Adipocyte (in vitro differentiated cells): ENCODE data around the gene SIM1.

Experiments used
- DNase-seq: peaks from one replicate; pipeline ENCODE4 v3.0.0-alpha.2; 2015; ENCODE audit warnings: low read depth
- H3K27me3 ChIP-seq: replicated peaks from 2 replicates; pipeline ENCODE4 v1.7.0; 2013; ENCODE audit warnings: mild to moderate bottlenecking, low read length, moderate library complexity; ENCODE audit not compliant: control insufficient read depth, insufficient read depth
- H3K36me3 ChIP-seq: 2 replicates; pipeline ENCODE4 v1.7.0; 2013; ENCODE audit warnings: low read length, mild to moderate bottlenecking, moderate library complexity; ENCODE audit not compliant: control insufficient read depth, insufficient read depth, severe bottlenecking
- H3K4me1 ChIP-seq: 2 replicates; pipeline ENCODE4 v1.7.0; 2013; ENCODE audit warnings: mild to moderate bottlenecking, low read length, moderate library complexity; ENCODE audit not compliant: control insufficient read depth, insufficient read depth
- H3K4me3 ChIP-seq: 2 replicates; pipeline ENCODE4 v1.7.0; 2013; ENCODE audit warnings: mild to moderate bottlenecking, low read length, moderate library complexity
- H3K9ac ChIP-seq: 2 replicates; pipeline ENCODE4 v1.7.0; 2013; ENCODE audit warnings: mild to moderate bottlenecking, low read length, moderate library complexity
- H3K9me3 ChIP-seq: 2 replicates; pipeline ENCODE4 v1.7.0; 2013; ENCODE audit warnings: mild to moderate bottlenecking, low read length, moderate library complexity; ENCODE audit not compliant: control insufficient read depth

SIM1 gene

GRCh38 chr6:100453701-100454521 lies 10.8 kb downstream of the SIM1 start:
- DNase-seq = no peak
- Histone ChIP-seq H3K4me3 (no peak overlapping the region), H3K9ac (no peak overlapping the region), H3K36me3 (peaks cover 19% of the 10 kb centered on the region), H3K27me3 (no peaks in the 10 kb centered on the region), H3K9me3 (peaks cover 2% of the 10 kb centered on the region), H3K4me1 (peaks cover 9% of the 10 kb centered on the region)

- no peak for DNase-seq
- H3K27me3 ChIP-seq = no peaks in the 10 kb centered on the region
Measured at GRCh38 chr6:100452998-100453397, 11.7 kb downstream of the SIM1 start.

GRCh38 chr6:100451577-100451976 lies 13.1 kb downstream of the SIM1 start:
- Histone ChIP-seq H3K27me3 (no peaks in the 10 kb centered on the region), H3K4me3 (no peak overlapping the region), H3K36me3 (peaks cover 41% of the 10 kb centered on the region), H3K4me1 (peaks cover 9% of the 10 kb centered on the region), H3K9me3 (peaks cover 2% of the 10 kb centered on the region), H3K9ac (no peak overlapping the region)
- no peak for DNase-seq

More at GRCh38 chr6:100452998-100453397, 11.7 kb downstream of the SIM1 start:
- peaks cover 2% of the 10 kb centered on the region for H3K9me3 ChIP-seq
- H3K9ac ChIP-seq = no peak overlapping the region
- peaks cover 29% of the 10 kb centered on the region for H3K36me3 ChIP-seq
- peaks cover 9% of the 10 kb centered on the region for H3K4me1 ChIP-seq
- no peak overlapping the region for H3K4me3 ChIP-seq

- no peak overlapping the region for H3K4me3 ChIP-seq
- H3K36me3 ChIP-seq = peaks cover 46% of the 10 kb centered on the region
- H3K4me1 ChIP-seq = peaks cover 9% of the 10 kb centered on the region
- H3K27me3 ChIP-seq = no peaks in the 10 kb centered on the region
- no peak overlapping the region for H3K9ac ChIP-seq
- H3K9me3 ChIP-seq = no peaks in the 10 kb centered on the region
- DNase-seq = no peak
Measured at GRCh38 chr6:100449239-100449691, 15.5 kb downstream of the SIM1 start.

GRCh38 chr6:100447900-100448748 lies 16.6 kb downstream of the SIM1 start:
- H3K4me1 ChIP-seq = peaks cover 9% of the 10 kb centered on the region
- H3K9ac ChIP-seq = no peak overlapping the region
- no peaks in the 10 kb centered on the region for H3K9me3 ChIP-seq
- H3K27me3 ChIP-seq = no peaks in the 10 kb centered on the region
- DNase-seq = no peak
- H3K4me3 ChIP-seq = no peak overlapping the region
- peaks cover 46% of the 10 kb centered on the region for H3K36me3 ChIP-seq

GRCh38 chr6:100447081-100447899 lies 17.4 kb downstream of the SIM1 start:
- no peaks in the 10 kb centered on the region for H3K9me3 ChIP-seq
- peaks cover 9% of the 10 kb centered on the region for H3K4me1 ChIP-seq
- H3K27me3 ChIP-seq = no peaks in the 10 kb centered on the region
- DNase-seq = no peak
- peak overlapping the region; percentile 39 for H3K4me3 ChIP-seq
- H3K36me3 ChIP-seq = peaks cover 46% of the 10 kb centered on the region
- no peak overlapping the region for H3K9ac ChIP-seq

GRCh38 chr6:100446115-100447080 lies 18.3 kb downstream of the SIM1 start:
- Histone ChIP-seq H3K36me3 (peaks cover 45% of the 10 kb centered on the region), H3K9ac (no peak overlapping the region), H3K4me3 (peak overlapping the region; percentile 39), H3K9me3 (no peaks in the 10 kb centered on the region), H3K27me3 (no peaks in the 10 kb centered on the region), H3K4me1 (peaks cover 9% of the 10 kb centered on the region)
- no peak for DNase-seq

GRCh38 chr6:100445512-100445911 lies 19.2 kb downstream of the SIM1 start:
- no peak overlapping the region for H3K9ac ChIP-seq
- H3K4me1 ChIP-seq = peaks cover 9% of the 10 kb centered on the region
- DNase-seq = no peak
- no peak overlapping the region for H3K4me3 ChIP-seq
- no peaks in the 10 kb centered on the region for H3K9me3 ChIP-seq
- H3K36me3 ChIP-seq = peaks cover 37% of the 10 kb centered on the region
- no peaks in the 10 kb centered on the region for H3K27me3 ChIP-seq

- peaks cover 9% of the 10 kb centered on the region for H3K4me1 ChIP-seq
- H3K27me3 ChIP-seq = no peaks in the 10 kb centered on the region
Measured at GRCh38 chr6:100440935-100441334, 23.8 kb downstream of the SIM1 start.

GRCh38 chr6:100435299-100435698 lies 29.4 kb downstream of the SIM1 start:
- H3K9ac ChIP-seq = no peak overlapping the region
- no peaks in the 10 kb centered on the region for H3K27me3 ChIP-seq
- no peak overlapping the region for H3K4me3 ChIP-seq
- no peaks in the 10 kb centered on the region for H3K9me3 ChIP-seq
- H3K36me3 ChIP-seq = peaks cover 9% of the 10 kb centered on the region
- no peak for DNase-seq
- H3K4me1 ChIP-seq = no peaks in the 10 kb centered on the region

More at GRCh38 chr6:100440935-100441334, 23.8 kb downstream of the SIM1 start:
- peaks cover 15% of the 10 kb centered on the region for H3K36me3 ChIP-seq
- DNase-seq = no peak
- H3K4me3 ChIP-seq = no peak overlapping the region
- no peaks in the 10 kb centered on the region for H3K9me3 ChIP-seq
- H3K9ac ChIP-seq = no peak overlapping the region
